C4-2B (cell line): ENCODE results near the gene ZC4H2.

Source experiments
- H3K27ac ChIP-seq: fragments of 450-650 bp; 2 replicates; pipeline ENCODE4 v1.5.1; 2017
- ZFX ChIP-seq: fragments of 450-650 bp; IDR thresholded peaks from 2 replicates; pipeline ENCODE4 v1.6.1; 2017
- TF ChIP-seq, protein P1 (sequence below): fragments of 450-650 bp; conservative IDR thresholded peaks from 2 replicates; pipeline ENCODE4 v1.5.1; 2017; ENCODE audit warnings: mild to moderate bottlenecking

ZC4H2 gene

DNA sequence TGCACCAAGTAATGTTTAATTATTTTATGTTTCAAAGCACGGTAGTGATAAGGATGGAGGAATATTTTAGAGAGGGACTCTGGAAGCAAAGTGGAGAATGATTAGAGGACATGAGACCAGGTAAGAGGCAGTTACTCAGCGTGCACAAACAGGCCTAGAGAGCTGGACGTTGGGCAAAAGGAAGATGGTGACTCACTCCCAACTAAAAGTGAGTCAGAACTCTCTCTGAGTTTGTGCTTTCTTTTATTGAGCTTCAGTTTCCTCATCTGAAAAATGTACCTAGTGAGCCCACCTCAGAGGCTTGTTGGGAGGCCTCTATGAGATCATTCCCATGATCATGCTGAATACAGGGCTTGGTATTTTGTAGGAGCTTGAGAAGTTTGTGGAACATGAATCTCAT is 1.6 kb upstream of the ZC4H2 start:
- H3K27ac ChIP-seq, result no peak overlapping the region
- no peak for TF ChIP-seq ZFX
- TF ChIP-seq, protein P1, sequence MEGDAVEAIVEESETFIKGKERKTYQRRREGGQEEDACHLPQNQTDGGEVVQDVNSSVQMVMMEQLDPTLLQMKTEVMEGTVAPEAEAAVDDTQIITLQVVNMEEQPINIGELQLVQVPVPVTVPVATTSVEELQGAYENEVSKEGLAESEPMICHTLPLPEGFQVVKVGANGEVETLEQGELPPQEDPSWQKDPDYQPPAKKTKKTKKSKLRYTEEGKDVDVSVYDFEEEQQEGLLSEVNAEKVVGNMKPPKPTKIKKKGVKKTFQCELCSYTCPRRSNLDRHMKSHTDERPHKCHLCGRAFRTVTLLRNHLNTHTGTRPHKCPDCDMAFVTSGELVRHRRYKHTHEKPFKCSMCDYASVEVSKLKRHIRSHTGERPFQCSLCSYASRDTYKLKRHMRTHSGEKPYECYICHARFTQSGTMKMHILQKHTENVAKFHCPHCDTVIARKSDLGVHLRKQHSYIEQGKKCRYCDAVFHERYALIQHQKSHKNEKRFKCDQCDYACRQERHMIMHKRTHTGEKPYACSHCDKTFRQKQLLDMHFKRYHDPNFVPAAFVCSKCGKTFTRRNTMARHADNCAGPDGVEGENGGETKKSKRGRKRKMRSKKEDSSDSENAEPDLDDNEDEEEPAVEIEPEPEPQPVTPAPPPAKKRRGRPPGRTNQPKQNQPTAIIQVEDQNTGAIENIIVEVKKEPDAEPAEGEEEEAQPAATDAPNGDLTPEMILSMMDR, result no peak

DNA sequence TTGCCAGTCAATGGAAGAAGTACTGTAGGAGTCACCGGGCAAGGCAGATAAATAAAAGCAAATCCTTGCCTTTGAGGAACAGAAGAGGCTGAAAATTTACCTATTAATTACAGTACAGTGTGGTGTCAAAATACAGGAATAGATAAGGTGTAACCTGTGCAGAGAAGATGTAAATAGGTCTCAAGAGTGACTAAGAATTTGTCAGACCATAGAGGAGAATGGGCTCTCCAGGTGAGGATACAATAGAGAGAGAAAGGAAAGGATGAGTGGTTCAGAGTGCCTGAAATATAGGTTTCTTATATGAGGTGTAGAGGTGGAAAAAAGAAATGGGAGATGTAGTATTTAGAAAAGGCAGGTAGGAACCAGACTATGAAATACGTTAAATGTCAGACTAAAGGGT is 801 bp upstream of the ZC4H2 start:
- H3K27ac ChIP-seq, result no peak overlapping the region
- TF ChIP-seq, protein P1, result no peak
- no peak for TF ChIP-seq ZFX

DNA sequence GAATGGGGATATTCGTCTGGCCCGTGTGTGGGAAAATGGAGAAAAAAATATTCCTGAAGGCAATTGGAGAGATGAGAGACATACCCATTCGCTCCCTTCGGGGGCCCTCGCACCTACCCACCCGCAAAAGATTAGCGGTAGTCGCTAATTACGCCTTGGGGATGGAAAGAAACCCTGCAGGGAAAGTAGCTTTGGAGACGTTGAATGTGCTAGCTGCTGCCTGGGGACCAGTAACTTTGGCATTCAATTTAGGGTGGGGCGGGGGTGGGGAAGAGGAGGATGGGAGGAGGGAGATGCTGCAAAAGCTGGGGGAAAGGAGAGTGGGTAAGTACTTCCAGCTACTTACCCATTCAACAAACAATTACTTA is 407 bp upstream of the ZC4H2 start:
- no peak overlapping the region for H3K27ac ChIP-seq

DNA sequence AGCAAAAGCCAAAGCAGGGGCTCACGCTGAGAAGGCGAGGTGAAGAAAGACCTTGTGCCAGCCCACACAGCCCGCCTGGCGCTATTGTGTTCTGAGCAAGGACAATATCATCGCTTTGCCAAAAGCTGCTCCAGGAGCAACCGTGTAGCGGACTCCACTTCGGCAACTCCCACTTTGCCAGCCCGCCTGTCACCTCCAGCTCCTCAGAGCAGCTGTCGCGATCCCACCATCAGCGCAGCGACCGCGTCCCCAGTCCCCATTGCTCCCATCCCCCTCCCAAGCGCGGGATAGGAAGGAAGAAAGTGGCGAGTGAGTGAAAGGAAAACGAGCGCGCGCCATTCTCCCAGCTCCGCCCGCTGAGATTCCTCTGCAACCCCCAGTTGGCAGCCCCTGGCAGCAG is 759 bp downstream of the ZC4H2 start:
- H3K27ac ChIP-seq, result no peak overlapping the region
- TF ChIP-seq, protein P1, result no peak
- TF ChIP-seq ZFX, result no peak

More for the DNA sequence above, 407 bp upstream of the ZC4H2 start:
- TF ChIP-seq, protein P1, result no peak
- no peak for TF ChIP-seq ZFX

DNA sequence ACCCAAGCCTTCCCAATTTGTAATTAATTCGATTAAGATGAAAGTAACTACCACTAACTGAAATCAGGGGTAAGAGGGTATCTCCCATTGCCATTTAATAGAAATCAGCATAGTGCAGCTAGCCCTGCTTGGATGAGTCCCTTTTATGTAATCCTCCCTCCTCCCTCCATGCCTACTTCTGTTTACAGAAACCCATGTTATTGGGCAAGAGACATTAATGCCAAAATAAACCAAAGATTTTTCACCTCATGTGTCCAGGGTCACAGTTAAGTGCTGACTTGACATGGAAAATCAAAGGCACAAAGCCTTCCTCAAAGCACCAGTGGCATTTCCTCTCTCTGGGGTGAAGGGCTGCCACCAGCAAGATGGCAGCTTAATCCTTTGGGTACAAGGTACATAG is 50.8 kb downstream of the ZC4H2 start:
- TF ChIP-seq, protein P1, result no peak
- no peak for TF ChIP-seq ZFX
- H3K27ac ChIP-seq, result no peak overlapping the region

DNA sequence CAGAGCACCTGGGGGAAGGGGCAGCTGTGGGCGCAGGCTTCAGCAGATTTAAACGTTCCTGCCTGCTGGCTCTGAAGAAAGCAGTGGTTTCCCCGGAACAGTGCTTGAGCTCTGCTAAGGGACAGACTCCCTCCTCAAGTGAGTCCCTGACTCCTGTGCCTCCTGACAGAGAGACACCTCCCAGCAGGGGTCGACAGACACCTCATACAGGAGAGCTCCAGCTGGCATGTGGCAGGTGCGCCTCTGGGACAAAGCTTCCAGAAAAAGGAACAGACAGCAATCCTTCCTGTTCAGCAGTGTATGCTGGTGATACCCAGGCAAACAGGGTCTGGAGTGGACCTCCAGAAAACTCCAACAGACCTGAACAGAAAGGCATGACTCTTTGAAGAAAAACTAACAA is 68.1 kb downstream of the ZC4H2 start:
- no peak overlapping the region for H3K27ac ChIP-seq
- TF ChIP-seq, protein P1, result no peak
- no peak for TF ChIP-seq ZFX

DNA sequence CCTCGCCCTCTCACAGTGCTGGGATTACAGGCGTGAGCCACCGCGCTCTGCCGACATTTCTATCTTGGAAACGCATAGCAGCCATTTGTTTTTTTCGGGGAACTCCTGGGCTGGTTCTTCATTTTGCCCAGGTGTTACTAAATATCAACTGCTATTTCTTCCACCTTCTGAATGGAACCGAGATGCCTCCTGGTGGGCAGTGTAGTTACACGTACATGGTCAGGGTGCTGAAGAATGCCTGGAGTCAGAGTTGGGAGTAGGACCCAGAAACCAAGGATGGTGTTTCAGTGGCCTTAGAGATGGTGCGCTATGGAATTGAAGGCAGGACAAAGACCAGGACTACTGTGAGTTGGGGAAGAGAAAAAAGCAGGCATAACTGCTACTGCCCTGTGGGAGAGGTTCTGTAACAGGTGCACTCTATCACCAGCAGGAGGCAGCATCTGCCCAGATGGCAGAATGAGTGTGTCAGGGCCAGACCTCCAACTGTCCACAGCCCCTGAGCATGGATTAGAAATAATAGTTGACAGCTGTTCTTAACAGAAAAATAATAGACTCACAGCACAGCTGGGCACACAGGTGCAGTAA is 81.7 kb downstream of the ZC4H2 start:
- TF ChIP-seq, protein P1, result peak; percentile 76
- TF ChIP-seq ZFX, result no peak

More for the DNA sequence above, 81.7 kb downstream of the ZC4H2 start:
- H3K27ac ChIP-seq, result no peak overlapping the region
